CD4-positive, alpha-beta T cell treated with Interleukin-21 for 1 hour (primary cell): ENCODE results near the gene G3BP1.
"Not testable (repeated sequence)": the region's sequence is repeated elsewhere in the genome, so short reads cannot be mapped to it uniquely, and the experiment has no call there.

Source experiments
- DNase-seq: peaks from one replicate; pipeline ENCODE4 v3.0.0-alpha.2; 2020

The G3BP1 gene

DNA sequence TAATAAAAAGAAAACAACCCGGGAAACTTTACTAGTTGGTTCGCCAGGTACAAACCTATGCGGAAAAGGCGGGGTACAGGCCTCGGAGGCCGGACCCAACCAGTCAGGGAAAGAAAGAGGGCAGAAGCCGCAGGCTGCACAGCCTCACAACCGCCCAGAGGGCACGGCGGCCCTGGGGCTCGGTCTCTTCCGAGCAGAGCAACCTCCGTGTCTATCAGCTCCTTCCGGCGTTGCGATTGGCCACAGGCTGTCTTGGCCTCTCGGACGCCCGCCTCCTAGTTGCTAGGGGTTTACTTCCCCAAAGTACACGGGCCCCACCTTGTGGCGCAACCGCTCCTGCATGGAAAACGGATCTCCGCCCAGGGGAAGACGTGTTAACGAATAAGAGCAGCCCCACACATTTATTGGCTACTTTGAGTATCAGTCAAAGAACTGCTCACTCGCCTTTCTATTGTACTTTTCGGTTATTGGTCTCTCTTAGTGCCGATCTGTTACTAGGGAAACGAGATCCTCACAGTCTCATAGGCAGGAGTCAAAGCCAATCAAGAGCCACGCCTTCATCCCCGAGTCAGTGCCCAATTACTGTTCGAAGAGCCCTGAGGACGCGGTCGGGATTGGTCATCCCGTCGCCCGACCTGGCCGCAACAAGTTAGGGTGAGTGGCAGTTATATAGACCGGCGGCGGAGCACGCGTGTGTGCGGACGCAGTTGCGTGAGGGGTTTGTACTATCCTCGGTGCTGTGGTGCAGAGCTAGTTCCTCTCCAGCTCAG lies at the start of gene G3BP1:
G3BP1 (plus strand) TSS at position 696 of the 770 bp plus-strand sequence. CDS start 14,667 bp downstream, outside the sequence.
- DNase-seq: peak; percentile 100

DNA sequence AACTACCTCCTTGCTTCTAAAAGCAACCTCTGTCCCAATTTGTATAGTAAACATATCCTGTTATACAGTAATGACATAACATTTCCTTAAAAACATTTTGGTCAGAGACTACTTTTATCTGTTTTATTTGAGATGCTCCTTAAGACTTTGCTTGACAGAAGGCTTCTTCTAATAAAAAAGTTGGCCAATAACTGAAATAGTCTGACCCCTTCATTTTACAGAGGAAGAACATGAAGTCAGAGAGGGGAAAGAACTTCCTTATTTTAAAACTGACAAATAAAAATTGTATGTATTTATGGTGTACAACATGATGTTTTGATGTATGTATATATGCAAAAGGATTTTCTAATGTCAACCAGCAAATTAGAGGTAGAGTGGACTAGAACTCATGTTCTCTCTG lies 49.2 kb upstream of the G3BP1 start:
- DNase-seq: no peak

DNA sequence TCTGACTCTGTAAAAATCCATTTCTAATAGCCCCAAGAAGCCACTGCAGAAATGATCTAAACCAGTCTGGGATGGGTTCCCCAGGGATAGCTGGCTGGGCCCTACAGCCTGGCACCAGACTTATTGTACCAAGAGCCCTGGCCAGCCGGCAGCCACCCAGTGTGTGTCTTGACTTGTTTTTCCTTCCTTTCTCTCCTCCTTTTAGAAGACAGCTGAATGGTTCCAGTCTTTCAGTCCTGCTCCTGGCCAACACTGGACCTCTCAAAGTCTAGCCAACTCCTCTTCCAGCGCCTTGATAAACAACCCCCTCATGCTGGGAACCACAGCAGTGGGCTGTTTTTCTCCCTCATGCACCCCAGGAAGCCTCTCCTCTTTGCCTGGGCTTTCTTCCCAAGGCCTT lies 47.4 kb upstream of the G3BP1 start:
- no peak for DNase-seq

DNA sequence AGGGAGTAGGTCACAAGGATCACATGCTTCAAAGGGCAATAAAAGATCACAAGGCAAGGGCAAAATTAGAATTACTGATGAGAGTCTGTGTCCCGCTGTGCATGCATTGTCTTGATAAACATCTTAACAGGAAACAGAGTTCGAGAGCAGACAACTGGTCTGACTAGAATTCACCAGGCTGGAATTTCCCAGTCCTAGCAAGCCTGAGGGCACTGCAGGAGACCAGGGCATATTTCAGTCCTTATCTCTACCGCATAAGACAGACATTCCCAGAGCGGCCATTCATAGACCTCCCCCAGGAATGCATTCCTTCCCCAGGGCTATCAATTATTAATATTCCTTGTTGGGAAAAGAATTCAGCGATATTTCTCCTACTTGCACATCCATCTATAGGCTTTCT lies 42.2 kb upstream of the G3BP1 start:
- not testable (repeated sequence) for DNase-seq

DNA sequence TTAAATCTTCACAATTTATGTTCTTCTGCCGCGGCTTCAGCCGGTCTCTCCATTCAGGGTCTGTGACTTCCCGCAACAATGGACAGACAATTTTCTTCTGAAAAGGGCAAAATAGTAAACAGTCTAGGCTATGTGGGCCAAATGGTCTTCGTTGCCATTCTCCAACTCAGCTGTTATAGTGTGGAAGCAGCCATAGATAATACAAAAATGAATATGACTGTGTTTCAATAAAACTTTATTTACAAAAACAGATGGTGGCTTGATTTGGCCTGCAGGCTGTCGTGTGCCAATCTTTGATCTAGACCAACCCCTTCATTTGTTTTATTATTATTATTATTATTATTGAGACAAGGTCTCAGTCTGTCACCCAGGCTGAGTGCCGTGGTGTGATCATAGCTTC lies 41.4 kb upstream of the G3BP1 start:
- DNase-seq: no peak

DNA sequence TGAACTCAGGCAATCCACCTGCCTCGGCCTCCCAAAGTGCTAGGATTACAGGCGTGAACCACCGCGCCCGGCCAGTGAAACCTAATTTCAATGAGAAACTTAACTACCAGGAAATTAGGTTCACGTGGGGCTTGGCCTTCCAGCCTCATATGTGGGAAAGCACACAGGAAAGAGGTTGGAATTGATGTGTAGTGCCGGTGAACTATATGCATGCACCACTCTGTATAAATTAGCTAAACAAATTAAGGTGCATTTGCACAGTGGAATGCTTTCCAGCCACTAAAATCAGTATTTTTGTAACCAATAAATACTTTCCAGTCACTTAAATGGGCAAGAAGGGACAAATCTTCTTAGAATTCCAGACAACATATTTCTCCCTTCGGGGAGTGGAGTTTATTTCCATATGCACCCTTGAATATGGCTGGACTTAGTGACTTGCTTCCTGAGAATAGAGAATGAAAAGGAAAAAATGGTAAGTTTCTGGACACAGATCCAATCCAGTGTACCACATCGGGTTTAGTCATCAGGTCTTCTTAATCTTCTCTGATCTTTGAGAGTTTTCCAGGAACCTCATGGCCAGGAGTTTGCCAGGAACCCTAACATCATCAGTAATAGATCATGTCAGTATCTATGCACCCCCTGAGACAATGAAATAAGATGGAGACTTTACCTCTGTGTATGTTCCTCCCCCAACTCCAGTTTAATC lies 38.2 kb upstream of the G3BP1 start:
- DNase-seq: no peak

DNA sequence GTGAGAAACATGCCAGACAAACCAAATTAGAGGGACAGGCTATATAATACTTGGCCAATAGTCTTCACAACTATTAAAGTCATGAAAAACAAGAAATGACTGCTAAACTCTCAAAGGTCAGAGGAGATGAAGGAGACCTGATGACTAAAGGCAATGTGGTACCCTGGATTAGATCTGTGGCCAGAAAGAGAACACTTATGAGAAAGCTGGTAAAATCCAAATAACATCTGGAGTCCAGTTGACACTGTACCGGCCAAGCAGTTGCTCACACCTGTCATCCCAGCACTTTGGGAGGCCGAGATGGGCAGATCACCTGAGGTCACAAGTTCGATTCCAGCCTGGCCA lies 37.7 kb upstream of the G3BP1 start:
- DNase-seq: no peak

DNA sequence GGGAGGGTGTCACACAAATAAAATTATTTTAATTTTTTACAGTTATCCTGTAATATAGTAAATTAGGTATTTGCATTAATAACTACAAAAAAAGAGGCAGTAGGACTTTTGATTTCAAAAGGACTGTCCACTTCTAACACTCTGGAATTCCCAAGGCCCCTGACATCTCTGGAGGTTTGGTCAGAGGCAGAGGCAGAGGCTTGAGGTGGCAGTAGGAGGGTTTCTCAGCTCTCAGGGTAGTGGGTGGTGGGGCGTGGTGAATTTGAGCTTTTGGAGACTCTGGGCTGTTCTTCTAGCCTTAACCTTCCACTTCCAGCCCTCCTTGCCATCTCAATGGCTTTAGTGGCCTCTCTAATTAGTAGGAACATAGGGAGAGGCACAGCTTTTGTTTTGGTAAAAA lies 36.1 kb upstream of the G3BP1 start:
- no peak for DNase-seq

DNA sequence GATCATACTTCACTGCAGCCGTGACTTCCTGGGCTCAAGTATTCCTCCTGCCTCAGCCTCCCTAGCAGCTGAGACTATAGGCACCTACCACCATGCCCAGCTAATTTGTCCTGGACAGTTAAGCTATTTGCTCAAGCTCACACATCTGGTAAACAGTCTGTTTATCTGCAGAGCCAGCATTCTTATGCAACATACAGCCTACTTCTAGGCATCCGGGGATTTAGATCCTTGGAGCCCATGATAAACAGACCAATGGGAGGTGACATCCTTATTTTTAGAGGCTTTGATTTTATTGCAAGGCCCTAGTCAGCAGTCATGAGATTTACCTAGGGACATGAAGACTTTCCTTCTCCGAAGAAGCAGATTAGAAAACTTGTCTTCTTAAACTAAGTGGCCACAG lies 34.3 kb upstream of the G3BP1 start:
- no peak for DNase-seq

DNA sequence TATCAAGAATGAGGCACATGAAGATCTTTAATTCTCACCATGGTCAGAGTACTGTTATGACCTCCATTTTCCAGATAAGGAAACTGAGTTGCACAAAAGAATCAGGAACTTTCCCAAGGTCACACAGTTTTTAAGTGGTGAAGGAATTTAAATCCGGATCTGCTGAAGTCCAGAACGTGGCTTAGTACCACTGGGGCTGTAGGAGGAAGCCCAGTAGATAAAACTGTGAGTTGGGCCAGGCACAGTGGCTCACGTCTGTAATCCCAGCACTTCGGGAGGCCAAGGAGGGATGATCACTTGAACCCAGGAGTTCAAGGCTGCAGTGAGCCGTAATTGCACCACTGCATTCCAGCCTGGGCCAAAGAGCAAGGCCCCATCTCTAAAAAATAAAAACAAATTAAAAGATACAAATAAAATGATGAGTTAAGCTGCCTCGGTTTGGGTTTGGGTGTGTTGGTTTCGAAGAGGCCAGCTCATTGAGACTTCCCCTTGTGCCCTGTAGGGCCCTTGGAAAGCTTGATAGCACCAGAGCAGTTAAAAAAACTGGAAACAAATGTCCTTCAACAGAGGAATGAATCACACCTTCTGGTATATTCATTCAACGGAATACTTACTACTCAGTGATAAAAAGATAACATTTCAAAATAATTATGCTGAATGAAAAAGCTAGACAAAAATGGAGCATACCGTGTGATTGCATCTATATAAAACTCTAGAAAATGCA lies 33.5 kb upstream of the G3BP1 start:
- no peak for DNase-seq

DNA sequence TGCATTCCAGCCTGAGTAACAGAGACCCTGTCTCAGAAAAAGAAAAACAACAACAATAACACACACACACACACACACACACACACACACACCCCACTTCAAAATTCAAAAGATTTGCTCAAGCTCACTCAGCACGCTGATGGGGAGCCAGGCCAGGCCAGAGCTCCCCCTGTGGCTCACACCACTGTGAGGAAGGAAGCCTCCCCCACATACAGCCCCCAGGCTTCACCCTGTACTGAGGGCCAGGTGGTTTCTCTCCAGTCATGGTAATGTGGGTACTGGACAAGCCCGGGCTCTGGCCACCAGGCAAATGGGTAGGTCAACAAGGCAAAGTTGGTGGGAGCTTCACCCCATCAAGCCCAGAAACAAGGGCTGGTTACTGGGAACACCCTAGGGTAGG lies 32.4 kb upstream of the G3BP1 start:
- DNase-seq: no peak

DNA sequence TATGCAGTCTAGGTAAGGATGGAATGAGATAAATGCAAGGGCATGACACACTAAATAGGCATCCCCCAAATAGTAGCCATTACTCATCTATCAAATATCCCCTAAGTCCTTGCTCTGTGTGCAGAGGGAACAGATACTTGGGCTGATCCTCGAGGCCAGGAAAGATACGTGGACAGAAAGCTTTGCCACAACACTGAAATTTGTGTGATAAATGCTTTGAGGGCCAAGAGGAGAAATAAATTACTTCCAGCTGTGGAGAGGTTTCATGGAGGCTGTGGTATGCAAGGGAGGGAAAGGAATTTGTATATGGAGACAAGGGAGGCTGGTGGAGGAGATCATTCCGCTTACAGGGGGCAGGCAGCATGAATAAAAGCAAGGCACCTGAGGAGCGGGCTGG lies 31.8 kb upstream of the G3BP1 start:
- DNase-seq: no peak

DNA sequence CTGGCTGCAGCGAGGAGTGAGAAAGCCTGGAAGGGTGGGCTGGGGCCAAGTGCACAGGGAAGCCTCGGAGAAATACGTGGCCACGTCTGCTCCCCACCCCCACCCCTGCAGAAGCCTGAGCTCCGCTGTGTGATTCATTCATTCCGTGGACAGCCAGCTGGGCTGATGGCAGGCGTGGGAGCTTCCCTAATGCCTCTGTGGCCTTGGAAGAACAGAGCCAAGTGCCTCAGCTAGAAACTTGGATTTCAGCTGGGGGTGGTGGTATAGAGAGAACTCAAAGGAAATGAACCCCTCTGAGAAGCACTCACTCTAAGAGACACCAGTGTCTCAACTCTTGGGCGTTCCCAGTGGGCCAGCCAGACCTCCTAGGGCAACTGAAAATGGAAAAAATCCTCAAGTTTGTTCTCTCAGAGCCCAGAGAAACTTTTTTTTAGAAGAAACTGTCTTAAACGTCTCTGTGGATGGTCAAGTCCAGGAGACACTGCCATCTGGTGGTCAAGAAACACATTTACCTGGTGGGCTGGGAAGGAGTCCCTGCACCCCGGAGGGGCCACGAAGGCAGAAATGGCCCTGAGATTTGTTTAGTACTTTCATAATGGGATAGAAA lies 31.3 kb upstream of the G3BP1 start:
- DNase-seq: peak; percentile 69

DNA sequence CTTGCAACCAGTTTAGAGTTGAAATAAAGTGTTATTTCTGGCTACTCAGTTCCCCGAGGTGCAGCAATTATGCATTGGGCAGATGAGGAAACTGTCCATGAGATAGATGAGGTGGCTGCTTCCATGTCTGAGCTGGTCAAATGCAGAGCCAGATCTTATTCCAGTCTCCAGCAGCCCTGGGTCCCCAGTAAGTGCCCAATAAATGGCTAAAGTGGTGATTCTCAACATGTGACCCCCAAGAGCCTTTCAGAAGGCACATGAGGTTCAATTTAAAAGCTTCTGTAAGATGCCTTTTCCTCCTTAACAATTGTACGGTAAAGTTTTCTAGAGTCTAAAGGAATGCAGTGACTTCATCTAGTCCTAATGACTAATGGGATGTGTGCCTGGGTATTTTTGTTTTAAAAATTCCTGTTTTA lies 30.8 kb upstream of the G3BP1 start:
- DNase-seq: no peak

DNA sequence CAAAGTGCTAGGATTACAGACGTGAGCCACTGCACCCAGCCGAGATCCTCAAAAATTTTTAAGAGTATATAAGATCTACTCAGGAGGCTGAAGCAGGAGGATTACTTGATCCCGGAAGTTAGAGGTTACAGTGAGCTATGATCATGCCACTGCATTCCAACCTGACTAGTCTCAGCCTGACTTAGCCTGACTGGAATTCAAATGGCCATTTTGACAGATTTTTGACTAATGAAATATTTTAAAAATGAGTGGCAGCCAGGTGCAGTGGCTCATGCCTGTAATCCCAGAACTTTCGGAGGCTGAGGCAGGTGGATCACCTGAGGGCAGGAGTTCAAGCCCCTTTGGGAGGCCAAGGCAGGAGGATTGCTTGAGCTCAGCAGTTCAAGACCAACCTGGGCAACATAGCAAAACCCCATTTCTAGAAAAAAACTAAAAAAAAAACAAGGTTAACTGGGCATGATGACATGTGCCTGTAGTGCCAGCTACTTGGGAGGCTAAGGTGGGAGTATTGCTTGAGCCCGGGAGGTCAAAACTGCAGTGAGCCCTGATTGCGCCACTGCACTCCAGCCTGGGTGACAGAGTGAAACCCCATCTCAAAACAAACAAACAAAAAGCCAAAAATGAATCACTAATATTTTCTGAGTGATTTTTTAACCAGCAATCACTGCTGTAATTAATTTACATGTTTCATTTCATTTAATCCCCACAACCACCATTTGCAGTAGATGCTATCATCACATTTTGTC lies 29.9 kb upstream of the G3BP1 start:
- no peak for DNase-seq

DNA sequence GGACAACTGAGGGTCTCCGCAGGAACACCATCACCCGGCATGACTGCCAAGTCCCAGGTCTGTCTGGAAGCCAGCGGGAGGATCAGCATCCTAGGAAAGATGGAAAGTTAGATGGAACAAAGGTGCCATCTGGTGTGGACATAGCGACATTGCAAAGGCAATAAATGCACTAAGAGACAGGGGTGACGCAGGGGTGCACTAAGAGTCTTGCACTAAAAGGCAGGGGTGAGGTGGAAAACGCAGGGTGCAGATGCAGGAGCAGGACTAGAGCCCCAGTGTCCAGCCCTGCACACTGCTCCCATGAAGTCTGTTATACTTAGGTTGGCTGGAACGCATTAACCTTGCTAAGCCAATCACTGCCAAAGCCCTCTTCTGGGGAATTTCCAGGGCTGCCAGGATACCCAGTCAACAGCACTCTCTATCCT lies 28.9 kb upstream of the G3BP1 start:
- no peak for DNase-seq

DNA sequence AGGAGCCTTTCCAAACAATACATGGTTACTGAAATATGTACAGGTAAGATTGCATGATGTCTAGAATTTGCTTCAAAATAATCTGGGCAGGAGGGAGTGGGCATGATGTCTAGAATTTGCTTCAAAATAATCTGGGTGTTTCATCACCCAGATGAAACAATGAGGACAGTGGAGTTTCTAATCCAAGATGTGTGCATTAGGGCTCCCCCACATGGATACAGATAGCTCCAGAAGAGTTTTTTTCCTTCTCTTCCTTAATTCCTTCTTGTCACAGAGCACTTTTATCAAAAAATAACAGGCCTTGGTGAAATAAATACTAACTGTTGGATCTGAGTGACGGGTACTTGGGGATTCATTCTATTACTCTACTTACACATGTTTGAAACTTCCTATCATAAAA lies 28.2 kb upstream of the G3BP1 start:
- no peak for DNase-seq

DNA sequence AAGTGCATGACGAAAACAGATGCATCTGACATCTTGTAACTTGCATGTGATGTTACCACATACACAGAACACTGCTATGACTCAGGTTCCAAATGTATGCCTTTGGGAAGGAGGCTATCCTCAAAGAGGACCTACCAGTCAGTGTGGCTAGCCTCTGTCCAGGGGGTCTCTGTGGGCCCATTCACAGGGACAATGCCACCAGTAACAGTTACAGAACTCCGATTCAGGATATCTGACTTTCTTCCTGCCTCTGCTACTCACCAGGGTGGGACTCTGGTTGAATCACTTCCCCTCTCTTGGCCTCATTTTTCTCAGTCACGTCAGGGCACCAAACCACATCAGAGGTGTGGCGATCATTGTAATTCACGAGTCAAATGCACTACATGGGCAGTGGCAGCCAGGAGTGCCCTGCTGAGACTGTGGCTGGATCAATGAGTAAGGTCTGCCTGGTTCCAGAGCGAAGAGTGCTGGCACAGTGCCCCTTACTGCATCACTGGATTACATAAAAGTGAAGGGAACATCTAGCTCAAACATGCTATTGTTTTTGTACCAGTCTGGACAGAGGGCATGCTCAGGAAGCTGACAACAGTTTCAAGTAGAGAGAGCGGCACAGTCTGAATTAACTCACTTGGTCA lies 26.6 kb upstream of the G3BP1 start:
- DNase-seq: peak; percentile 50

DNA sequence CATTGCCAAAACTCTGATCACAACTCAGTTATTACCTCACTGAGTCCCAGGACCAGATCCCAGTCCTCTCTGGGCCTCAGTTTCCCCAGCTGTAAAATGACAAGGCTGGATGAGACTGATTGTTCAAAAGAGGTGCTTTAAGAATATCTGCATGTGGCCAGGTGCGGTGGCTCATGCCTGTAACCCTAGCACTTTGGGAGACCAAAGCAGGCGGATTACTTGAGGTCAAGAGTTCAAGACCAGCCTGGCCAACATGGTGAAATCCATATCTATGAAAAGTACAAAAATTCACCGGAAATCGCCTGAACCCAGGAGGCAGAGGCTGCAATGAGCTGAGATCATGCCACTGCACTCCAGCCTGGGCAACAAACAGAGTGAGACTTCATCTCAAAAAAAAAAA lies 21.6 kb upstream of the G3BP1 start:
- DNase-seq: no peak

DNA sequence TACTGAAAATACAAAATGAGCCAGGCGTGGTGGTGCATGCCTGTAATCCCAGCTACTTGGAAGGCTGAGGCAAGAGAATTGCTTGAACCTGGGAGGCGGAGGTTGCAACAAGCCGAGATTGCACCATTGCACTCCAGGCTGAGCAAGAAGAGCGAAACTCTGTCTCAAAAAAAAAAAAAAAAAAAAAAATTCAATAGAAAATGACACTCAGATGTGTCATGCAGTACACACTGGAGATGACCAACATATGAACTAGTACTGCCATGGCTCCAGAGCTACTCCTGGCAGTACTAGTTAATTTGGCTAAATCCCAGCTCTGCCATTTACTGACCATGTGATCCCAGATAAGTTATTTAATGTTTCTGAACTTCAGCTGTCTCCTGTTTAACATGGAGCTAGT lies 20.7 kb upstream of the G3BP1 start:
- DNase-seq: no peak

DNA sequence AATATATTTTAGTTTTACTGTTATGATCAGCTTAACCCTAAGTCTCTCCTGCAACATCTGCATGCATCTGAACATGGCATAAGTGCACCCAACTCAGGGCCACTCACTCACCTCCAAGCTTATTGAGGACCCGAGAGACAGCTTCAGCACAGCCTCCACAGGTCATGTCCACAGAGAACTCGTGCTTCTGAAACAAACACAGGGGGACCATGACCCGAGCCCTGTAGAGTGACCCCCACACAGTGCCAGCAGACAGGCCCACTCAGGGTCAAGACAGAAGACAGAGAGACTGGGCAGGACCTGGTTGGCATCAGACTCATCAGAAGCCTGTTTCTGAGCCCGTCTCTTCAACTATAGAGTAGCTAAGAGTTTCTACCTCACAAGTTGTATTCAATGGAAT lies 20.2 kb upstream of the G3BP1 start:
- no peak for DNase-seq

DNA sequence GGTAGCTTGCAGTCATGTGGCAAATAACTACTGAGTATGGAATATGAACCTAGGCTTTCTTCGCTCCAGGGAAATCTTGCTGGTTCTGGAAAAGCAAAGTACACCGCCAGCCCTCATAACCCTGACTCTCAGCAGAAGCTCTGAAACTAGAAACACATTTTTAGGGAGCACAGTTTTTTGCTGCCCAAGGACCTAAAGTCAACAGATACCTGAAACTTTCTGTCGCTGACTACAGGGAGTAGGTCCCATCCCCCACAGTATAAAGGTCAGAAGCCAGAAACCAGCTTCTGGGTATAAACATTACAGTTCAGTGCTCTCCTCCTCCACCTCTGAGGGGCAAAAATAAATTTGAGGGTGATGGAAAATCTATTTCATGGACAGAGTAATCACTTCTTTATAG lies 16.4 kb upstream of the G3BP1 start:
- DNase-seq: no peak
